SK-N-SH treated with all-trans-retinoic acid at 6 μM for 48 hours (cell line): ENCODE results near the gene THAP2.

Experiments
- ATAC-seq: fragments of 200-7000 bp; cut with Tn5 transposase; 3 replicates; pipeline ENCODE4 v1.9.1; 2020; ENCODE audit warnings: mild to moderate bottlenecking, moderate library complexity
- ARNTL ChIP-seq: fragments of 450-650 bp; formaldehyde crosslinking; IDR thresholded peaks from 2 replicates; pipeline ENCODE4 v1.5.0; 2020; ENCODE audit warnings: low read depth, mild to moderate bottlenecking, moderate library complexity, borderline replicate concordance
- BACH2 ChIP-seq: fragments of 250-450 bp; sonication (Bioruptor Pico); IDR thresholded peaks from 2 replicates; pipeline ENCODE4 v1.9.0; 2021; ENCODE audit warnings: mild to moderate bottlenecking, borderline replicate concordance
- CSDC2 ChIP-seq: fragments of 250-450 bp; sonication (Bioruptor Pico); IDR thresholded peaks from 2 replicates; pipeline ENCODE4 v1.5.0; 2020; ENCODE audit warnings: mild to moderate bottlenecking, moderate library complexity
- ESRRG ChIP-seq: fragments of 250-450 bp; sonication (Bioruptor Pico); IDR thresholded peaks from 2 replicates; pipeline ENCODE4 v1.6.1; 2021; ENCODE audit warnings: mild to moderate bottlenecking
- GLIS3 ChIP-seq: fragments of 250-450 bp; sonication (Bioruptor Pico); IDR thresholded peaks from 2 replicates; pipeline ENCODE4 v1.5.0; 2020; ENCODE audit warnings: mild to moderate bottlenecking, moderate library complexity
- OSR1 ChIP-seq: fragments of 250-450 bp; sonication (Bioruptor Pico); IDR thresholded peaks from 2 replicates; pipeline ENCODE4 v1.8.0; 2022; ENCODE audit warnings: moderate library complexity, mild to moderate bottlenecking, inconsistent platforms
- PPARA ChIP-seq: fragments of 250-450 bp; sonication (Bioruptor Pico); IDR thresholded peaks from 2 replicates; pipeline ENCODE4 v1.5.0; 2020; ENCODE audit warnings: mild to moderate bottlenecking, borderline replicate concordance
- RARB ChIP-seq: fragments of 250-450 bp; sonication (Bioruptor Pico); IDR thresholded peaks from 2 replicates; pipeline ENCODE4 v1.8.0; 2021; ENCODE audit warnings: mild to moderate bottlenecking, moderate library complexity
- TCF4 ChIP-seq: fragments of 250-450 bp; sonication (Bioruptor Pico); IDR thresholded peaks from 2 replicates; pipeline ENCODE4 v1.8.0; 2021; ENCODE audit warnings: mild to moderate bottlenecking, moderate library complexity, borderline replicate concordance
- ZC3H10 ChIP-seq: fragments of 250-450 bp; sonication (Bioruptor Pico); IDR thresholded peaks from 2 replicates; pipeline ENCODE4 v1.5.1; 2021; ENCODE audit warnings: mild to moderate bottlenecking, moderate library complexity
- ZFP3 ChIP-seq: fragments of 250-450 bp; sonication (Bioruptor Pico); IDR thresholded peaks from 2 replicates; pipeline ENCODE4 v1.5.0; 2020; ENCODE audit warnings: mild to moderate bottlenecking, moderate library complexity
- ZFP30 ChIP-seq: fragments of 450-650 bp; formaldehyde crosslinking; IDR thresholded peaks from 2 replicates; pipeline ENCODE4 v1.5.0; 2022; ENCODE audit warnings: mild to moderate bottlenecking, moderate library complexity
- ZNF565 ChIP-seq: fragments of 450-650 bp; formaldehyde crosslinking; conservative IDR thresholded peaks from 2 replicates; pipeline ENCODE4 v1.5.0; 2020; ENCODE audit warnings: low read depth, mild to moderate bottlenecking, moderate library complexity
- ZNF70 ChIP-seq: fragments of 450-650 bp; formaldehyde crosslinking; IDR thresholded peaks from 2 replicates; pipeline ENCODE4 v1.5.0; 2020; ENCODE audit warnings: mild to moderate bottlenecking, moderate library complexity
- ZNF8 ChIP-seq: fragments of 450-650 bp; formaldehyde crosslinking; IDR thresholded peaks from 2 replicates; pipeline ENCODE4 v1.5.0; 2020; ENCODE audit warnings: mild to moderate bottlenecking, moderate library complexity
- TF ChIP-seq, protein P1 (sequence below): fragments of 250-450 bp; sonication (Bioruptor Pico); IDR thresholded peaks from 2 replicates; pipeline ENCODE4 v1.5.1; 2021; ENCODE audit warnings: mild to moderate bottlenecking, moderate library complexity
- TF ChIP-seq, protein P2 (sequence below): fragments of 250-450 bp; sonication (Bioruptor Pico); IDR thresholded peaks from 2 replicates; pipeline ENCODE4 v1.5.0; 2020; ENCODE audit warnings: mild to moderate bottlenecking, moderate library complexity
- TF ChIP-seq, protein P3 (sequence below): fragments of 250-450 bp; sonication (Bioruptor Pico); IDR thresholded peaks from 2 replicates; pipeline ENCODE4 v1.8.0; 2021; ENCODE audit warnings: low read depth, mild to moderate bottlenecking, moderate library complexity, borderline replicate concordance
- TF ChIP-seq, protein P4 (sequence below): fragments of 250-450 bp; sonication (Bioruptor Pico); IDR thresholded peaks from 2 replicates; pipeline ENCODE4 v1.8.0; 2020; ENCODE audit warnings: mild to moderate bottlenecking, moderate library complexity, borderline replicate concordance
- TF ChIP-seq, protein P5 (sequence below): fragments of 250-450 bp; sonication (Bioruptor Pico); IDR thresholded peaks from 2 replicates; pipeline ENCODE4 v1.5.1; 2020; ENCODE audit warnings: low read depth, mild to moderate bottlenecking, moderate library complexity

The THAP2 gene

DNA sequence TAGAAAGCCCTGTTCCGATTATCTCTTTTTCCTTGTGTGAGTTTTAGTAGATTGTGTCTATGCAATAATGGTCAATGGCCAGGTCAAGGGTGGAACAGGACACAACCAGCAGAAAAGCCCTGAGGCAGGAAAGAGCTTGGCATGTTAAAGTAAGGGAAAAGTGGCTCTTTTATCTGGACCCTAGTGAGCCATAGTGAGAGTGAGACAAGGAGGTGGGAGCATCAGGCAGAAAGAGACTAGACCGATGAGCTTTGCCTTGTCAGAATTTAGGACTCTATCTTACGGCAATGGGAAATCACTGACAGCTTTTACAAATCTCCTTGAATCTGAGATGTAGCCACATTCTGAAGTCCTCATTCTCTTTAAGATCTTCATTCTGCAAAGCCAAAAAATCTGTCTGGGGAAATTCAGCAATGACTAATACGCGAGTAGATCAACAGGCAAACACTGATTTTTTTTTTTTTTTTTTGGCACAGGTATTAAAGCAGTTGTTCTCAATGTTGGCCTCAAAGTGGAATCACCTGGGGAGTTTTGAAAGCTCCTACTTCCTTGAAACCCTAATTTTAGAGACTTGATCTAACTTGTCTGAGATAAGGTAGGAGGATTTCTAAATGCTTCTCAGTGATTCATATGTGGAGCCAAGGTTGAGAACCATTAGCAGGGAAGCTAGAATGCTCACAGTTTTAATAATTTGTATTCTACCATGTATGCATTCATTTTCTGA is 55.7 kb downstream of the THAP2 start (continued):
- TF ChIP-seq, protein P1, sequence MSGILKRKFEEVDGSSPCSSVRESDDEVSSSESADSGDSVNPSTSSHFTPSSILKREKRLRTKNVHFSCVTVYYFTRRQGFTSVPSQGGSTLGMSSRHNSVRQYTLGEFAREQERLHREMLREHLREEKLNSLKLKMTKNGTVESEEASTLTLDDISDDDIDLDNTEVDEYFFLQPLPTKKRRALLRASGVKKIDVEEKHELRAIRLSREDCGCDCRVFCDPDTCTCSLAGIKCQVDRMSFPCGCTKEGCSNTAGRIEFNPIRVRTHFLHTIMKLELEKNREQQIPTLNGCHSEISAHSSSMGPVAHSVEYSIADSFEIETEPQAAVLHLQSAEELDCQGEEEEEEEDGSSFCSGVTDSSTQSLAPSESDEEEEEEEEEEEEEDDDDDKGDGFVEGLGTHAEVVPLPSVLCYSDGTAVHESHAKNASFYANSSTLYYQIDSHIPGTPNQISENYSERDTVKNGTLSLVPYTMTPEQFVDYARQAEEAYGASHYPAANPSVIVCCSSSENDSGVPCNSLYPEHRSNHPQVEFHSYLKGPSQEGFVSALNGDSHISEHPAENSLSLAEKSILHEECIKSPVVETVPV (CRISPR knock-in tag) = no peak
- TF ChIP-seq, protein P2, sequence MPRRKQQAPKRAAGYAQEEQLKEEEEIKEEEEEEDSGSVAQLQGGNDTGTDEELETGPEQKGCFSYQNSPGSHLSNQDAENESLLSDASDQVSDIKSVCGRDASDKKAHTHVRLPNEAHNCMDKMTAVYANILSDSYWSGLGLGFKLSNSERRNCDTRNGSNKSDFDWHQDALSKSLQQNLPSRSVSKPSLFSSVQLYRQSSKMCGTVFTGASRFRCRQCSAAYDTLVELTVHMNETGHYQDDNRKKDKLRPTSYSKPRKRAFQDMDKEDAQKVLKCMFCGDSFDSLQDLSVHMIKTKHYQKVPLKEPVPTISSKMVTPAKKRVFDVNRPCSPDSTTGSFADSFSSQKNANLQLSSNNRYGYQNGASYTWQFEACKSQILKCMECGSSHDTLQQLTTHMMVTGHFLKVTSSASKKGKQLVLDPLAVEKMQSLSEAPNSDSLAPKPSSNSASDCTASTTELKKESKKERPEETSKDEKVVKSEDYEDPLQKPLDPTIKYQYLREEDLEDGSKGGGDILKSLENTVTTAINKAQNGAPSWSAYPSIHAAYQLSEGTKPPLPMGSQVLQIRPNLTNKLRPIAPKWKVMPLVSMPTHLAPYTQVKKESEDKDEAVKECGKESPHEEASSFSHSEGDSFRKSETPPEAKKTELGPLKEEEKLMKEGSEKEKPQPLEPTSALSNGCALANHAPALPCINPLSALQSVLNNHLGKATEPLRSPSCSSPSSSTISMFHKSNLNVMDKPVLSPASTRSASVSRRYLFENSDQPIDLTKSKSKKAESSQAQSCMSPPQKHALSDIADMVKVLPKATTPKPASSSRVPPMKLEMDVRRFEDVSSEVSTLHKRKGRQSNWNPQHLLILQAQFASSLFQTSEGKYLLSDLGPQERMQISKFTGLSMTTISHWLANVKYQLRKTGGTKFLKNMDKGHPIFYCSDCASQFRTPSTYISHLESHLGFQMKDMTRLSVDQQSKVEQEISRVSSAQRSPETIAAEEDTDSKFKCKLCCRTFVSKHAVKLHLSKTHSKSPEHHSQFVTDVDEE = no peak
- TF ChIP-seq GLIS3 (CRISPR knock-in tag) = no peak

DNA sequence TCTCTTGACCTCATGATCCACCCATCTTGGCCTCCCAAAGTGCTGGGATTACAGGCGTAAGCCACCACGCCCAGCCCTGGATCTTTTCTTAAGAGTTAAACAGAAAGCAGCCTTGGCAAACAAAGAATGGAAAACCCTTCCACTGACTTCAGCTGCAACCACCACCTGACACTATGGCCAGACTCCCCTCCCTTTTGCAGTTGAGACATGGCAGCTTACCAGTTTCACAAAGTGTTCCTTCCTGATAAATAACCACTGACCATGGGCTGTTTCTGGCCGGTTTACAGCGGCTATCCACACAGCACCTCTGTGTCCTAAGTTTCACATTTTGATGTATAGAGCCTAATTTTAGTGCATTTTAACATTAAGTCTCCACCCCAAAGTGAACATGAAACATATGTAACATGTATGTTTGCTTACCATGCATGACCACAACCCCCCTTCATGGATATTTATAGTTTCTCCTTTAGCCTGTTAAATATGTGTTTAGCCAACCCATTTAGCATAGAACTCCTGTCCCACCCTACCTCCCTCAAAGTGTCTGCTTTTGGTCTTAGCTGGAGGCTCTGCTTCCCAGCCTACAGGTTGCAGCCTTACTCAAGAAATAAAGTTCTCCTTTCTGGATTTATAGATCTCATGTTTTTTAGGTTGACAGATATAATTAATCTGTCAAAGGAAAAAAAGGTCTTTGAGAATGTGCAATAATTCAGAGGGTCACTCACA is 57.8 kb downstream of the THAP2 start:
- TF ChIP-seq TCF4 (no peak), ZC3H10 (CRISPR knock-in tag) (no peak), PPARA (CRISPR knock-in tag) (no peak), GLIS3 (CRISPR knock-in tag) (no peak), OSR1 (CRISPR knock-in tag) (no peak), ZNF565 (CRISPR knock-in tag) (no peak), ZNF8 (no peak), ZFP30 (CRISPR knock-in tag) (no peak), BACH2 (no peak), CSDC2 (CRISPR knock-in tag) (no peak), RARB (CRISPR knock-in tag) (no peak), ZFP3 (CRISPR knock-in tag) (no peak), ESRRG (no peak), ARNTL (CRISPR knock-in tag) (no peak), ZNF70 (CRISPR knock-in tag) (no peak)
- TF ChIP-seq, protein P3, sequence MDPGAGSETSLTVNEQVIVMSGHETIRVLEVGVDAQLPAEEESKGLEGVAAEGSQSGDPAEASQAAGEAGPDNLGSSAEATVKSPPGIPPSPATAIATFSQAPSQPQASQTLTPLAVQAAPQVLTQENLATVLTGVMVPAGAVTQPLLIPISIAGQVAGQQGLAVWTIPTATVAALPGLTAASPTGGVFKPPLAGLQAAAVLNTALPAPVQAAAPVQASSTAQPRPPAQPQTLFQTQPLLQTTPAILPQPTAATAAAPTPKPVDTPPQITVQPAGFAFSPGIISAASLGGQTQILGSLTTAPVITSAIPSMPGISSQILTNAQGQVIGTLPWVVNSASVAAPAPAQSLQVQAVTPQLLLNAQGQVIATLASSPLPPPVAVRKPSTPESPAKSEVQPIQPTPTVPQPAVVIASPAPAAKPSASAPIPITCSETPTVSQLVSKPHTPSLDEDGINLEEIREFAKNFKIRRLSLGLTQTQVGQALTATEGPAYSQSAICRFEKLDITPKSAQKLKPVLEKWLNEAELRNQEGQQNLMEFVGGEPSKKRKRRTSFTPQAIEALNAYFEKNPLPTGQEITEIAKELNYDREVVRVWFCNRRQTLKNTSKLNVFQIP = no peak
- TF ChIP-seq, protein P2 = no peak
- TF ChIP-seq, protein P4, sequence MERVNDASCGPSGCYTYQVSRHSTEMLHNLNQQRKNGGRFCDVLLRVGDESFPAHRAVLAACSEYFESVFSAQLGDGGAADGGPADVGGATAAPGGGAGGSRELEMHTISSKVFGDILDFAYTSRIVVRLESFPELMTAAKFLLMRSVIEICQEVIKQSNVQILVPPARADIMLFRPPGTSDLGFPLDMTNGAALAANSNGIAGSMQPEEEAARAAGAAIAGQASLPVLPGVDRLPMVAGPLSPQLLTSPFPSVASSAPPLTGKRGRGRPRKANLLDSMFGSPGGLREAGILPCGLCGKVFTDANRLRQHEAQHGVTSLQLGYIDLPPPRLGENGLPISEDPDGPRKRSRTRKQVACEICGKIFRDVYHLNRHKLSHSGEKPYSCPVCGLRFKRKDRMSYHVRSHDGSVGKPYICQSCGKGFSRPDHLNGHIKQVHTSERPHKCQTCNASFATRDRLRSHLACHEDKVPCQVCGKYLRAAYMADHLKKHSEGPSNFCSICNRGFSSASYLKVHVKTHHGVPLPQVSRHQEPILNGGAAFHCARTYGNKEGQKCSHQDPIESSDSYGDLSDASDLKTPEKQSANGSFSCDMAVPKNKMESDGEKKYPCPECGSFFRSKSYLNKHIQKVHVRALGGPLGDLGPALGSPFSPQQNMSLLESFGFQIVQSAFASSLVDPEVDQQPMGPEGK (CRISPR knock-in tag) = no peak
- TF ChIP-seq, protein P1 (CRISPR knock-in tag) = no peak
- TF ChIP-seq, protein P5, sequence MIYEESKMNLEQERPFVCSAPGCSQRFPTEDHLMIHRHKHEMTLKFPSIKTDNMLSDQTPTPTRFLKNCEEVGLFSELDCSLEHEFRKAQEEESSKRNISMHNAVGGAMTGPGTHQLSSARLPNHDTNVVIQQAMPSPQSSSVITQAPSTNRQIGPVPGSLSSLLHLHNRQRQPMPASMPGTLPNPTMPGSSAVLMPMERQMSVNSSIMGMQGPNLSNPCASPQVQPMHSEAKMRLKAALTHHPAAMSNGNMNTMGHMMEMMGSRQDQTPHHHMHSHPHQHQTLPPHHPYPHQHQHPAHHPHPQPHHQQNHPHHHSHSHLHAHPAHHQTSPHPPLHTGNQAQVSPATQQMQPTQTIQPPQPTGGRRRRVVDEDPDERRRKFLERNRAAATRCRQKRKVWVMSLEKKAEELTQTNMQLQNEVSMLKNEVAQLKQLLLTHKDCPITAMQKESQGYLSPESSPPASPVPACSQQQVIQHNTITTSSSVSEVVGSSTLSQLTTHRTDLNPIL (CRISPR knock-in tag) = no peak
- ATAC-seq = no peak
